IMR-90 (cell line): ENCODE measurements around the gene HS6ST2. TPM values are rescaled to one million over a fixed set of nuclear protein-coding genes. Genes with fewer than 3 reads are reported as not detected.

ENCODE experiments used
- ATAC-seq: fragments of 200-7000 bp; cut with Tn5 transposase; 2 replicates; pipeline ENCODE4 v1.9.1; 2020; ENCODE audit warnings: low read depth, mild to moderate bottlenecking, moderate library complexity
- BruUV-seq: library from RNA; stranded (reverse); fragments of 400-500 nt; replicated peaks from 2 replicates; lab custom pipeline; 2021; lab: Mats Ljungman, UMichigan
- CTCF ChIA-PET: fragments of 300-600 bp; formaldehyde crosslinking; extraction: SDS; loops from one replicate; lab custom pipeline; 2021; ENCODE audit warnings: antibody characterized with exemption; lab: Yijun Ruan, JAX
- POLR2A ChIA-PET: fragments of 300-600 bp; sonication (Branson Sonifier 250); formaldehyde crosslinking; loops from one replicate; lab custom pipeline; 2022; ENCODE audit warnings: antibody characterized with exemption; ENCODE audit not compliant: unreplicated experiment; lab: Charles Lee
- DNase-seq: peaks from one replicate; pipeline ENCODE4 v3.0.0; 2013
- H2AFZ ChIP-seq: replicated peaks from 2 replicates; pipeline ENCODE3; 2013; ENCODE audit warnings: low read length, mild to moderate bottlenecking; ENCODE audit not compliant: poor library complexity
- H2AK5ac ChIP-seq: 2 replicates; pipeline ENCODE4 v1.6.1; 2013; ENCODE audit warnings: low read depth, low read length, inconsistent platforms
- H2AK9ac ChIP-seq: replicated peaks from 2 replicates; pipeline ENCODE3; 2013; ENCODE audit warnings: mild to moderate bottlenecking, low read depth, low read length, moderate library complexity; ENCODE audit not compliant: poor library complexity
- H2BK120ac ChIP-seq: 2 replicates; pipeline ENCODE4 v1.6.1; 2013; ENCODE audit warnings: low read depth, low read length, inconsistent platforms
- H2BK15ac ChIP-seq: 3 replicates; pipeline ENCODE4 v1.6.1; 2013; ENCODE audit warnings: low read depth, low read length, inconsistent platforms
- H2BK20ac ChIP-seq: 2 replicates; pipeline ENCODE4 v1.6.1; 2013; ENCODE audit warnings: low read depth, mild to moderate bottlenecking, inconsistent platforms, low read length, moderate library complexity
- H2BK5ac ChIP-seq: 2 replicates; pipeline ENCODE4 v1.6.1; 2013; ENCODE audit warnings: mild to moderate bottlenecking, low read depth, low read length, inconsistent platforms; ENCODE audit not compliant: poor library complexity, severe bottlenecking
- H3K14ac ChIP-seq: replicated peaks from 2 replicates; pipeline ENCODE4 v1.6.1; 2013; ENCODE audit warnings: low read depth, low read length, inconsistent platforms
- H3K18ac ChIP-seq: 2 replicates; pipeline ENCODE4 v1.6.1; 2013; ENCODE audit warnings: low read depth, low read length, control low read depth
- H3K23ac ChIP-seq: 2 replicates; pipeline ENCODE4 v1.6.1; 2013; ENCODE audit warnings: low read depth, low read length, inconsistent platforms
- H3K27ac ChIP-seq: 2 replicates; pipeline ENCODE4 v1.5.1; 2013; ENCODE audit warnings: mild to moderate bottlenecking, control low read depth, low read length; ENCODE audit not compliant: insufficient read depth
- H3K27me3 ChIP-seq: 2 replicates; pipeline ENCODE4 v1.6.1; 2013; ENCODE audit warnings: low read length; ENCODE audit not compliant: control insufficient read depth, insufficient read depth
- H3K36me3 ChIP-seq: 2 replicates; pipeline ENCODE4 v1.6.1; 2013; ENCODE audit warnings: low read length, mixed read lengths; ENCODE audit not compliant: control insufficient read depth, insufficient read depth
- H3K4ac ChIP-seq: 2 replicates; pipeline ENCODE4 v1.6.1; 2013; ENCODE audit warnings: low read depth, low read length, inconsistent platforms
- H3K4me1 ChIP-seq: 2 replicates; pipeline ENCODE4 v1.6.1; 2013; ENCODE audit warnings: low read length, mixed read lengths; ENCODE audit not compliant: control insufficient read depth, insufficient read depth
- H3K4me2 ChIP-seq: 2 replicates; pipeline ENCODE4 v1.6.1; 2013; ENCODE audit warnings: low read depth, mild to moderate bottlenecking, control low read depth, low read length, moderate library complexity
- H3K4me3 ChIP-seq: 2 replicates; pipeline ENCODE4 v1.5.1; 2013; ENCODE audit warnings: low read depth, mild to moderate bottlenecking, control low read depth, low read length, moderate library complexity; ENCODE audit not compliant: insufficient read depth
- H3K56ac ChIP-seq: 2 replicates; pipeline ENCODE4 v1.6.1; 2013; ENCODE audit warnings: low read length, inconsistent platforms; ENCODE audit not compliant: insufficient read depth; ENCODE audit errors: extremely low read depth
- H3K79me1 ChIP-seq, 2 experiments: 2 replicates each; pipeline ENCODE4 v1.6.1; 2013; ENCODE audit warnings: low read length in 2 of 2, inconsistent platforms in 1 of 2, low read depth in 1 of 2
- H3K9ac ChIP-seq: 2 replicates; pipeline ENCODE4 v1.6.1; 2013; ENCODE audit warnings: low read depth, low read length, control low read depth
- H3K9me1 ChIP-seq: 2 replicates; pipeline ENCODE4 v1.6.1; 2013; ENCODE audit warnings: low read length, inconsistent platforms; ENCODE audit not compliant: insufficient read depth
- H3K9me3 ChIP-seq: 2 replicates; pipeline ENCODE4 v1.6.1; 2013; ENCODE audit warnings: low read length; ENCODE audit not compliant: control insufficient read depth, insufficient read depth
- H4K20me1 ChIP-seq: 2 replicates; pipeline ENCODE4 v1.6.1; 2013; ENCODE audit warnings: low read length, inconsistent platforms; ENCODE audit not compliant: insufficient read depth
- H4K5ac ChIP-seq: 2 replicates; pipeline ENCODE4 v1.6.1; 2013; ENCODE audit warnings: mild to moderate bottlenecking, low read depth, low read length, control low read depth
- H4K8ac ChIP-seq, 2 experiments: 2 replicates each; pipeline ENCODE4 v1.6.1; 2013; ENCODE audit warnings: low read depth in 2 of 2, low read length in 2 of 2, control low read depth in 1 of 2, inconsistent platforms in 1 of 2
- H4K91ac ChIP-seq: 2 replicates; pipeline ENCODE4 v1.6.1; 2013; ENCODE audit warnings: low read depth, low read length, inconsistent platforms; ENCODE audit not compliant: insufficient read depth
- BHLHE40 ChIP-seq: fragments of 150-350 bp; IDR thresholded peaks from 2 replicates; pipeline ENCODE4 v1.6.1; 2016; ENCODE audit warnings: mild to moderate bottlenecking, low read depth, low read length
- CEBPB ChIP-seq: IDR thresholded peaks from 2 replicates; pipeline ENCODE4 v1.6.1; 2012; ENCODE audit warnings: low read depth, low read length, improper control_type of control experiment
- CHD1 ChIP-seq: IDR thresholded peaks from 2 replicates; pipeline ENCODE4 v1.6.1; 2012; ENCODE audit warnings: low read depth, low read length, improper control_type of control experiment
- CTCF ChIP-seq: conservative IDR thresholded peaks from 2 replicates; pipeline ENCODE4 v1.5.1; 2012; ENCODE audit warnings: mild to moderate bottlenecking, low read depth, low read length, improper control_type of control experiment
- ELK1 ChIP-seq: fragments of 150-350 bp; IDR thresholded peaks from 2 replicates; pipeline ENCODE4 v1.6.1; 2016; ENCODE audit warnings: low read depth, mild to moderate bottlenecking, low read length, moderate library complexity, borderline replicate concordance
- FOS ChIP-seq: fragments of 150-350 bp; IDR thresholded peaks from 2 replicates; pipeline ENCODE4 v1.6.1; 2016; ENCODE audit warnings: low read depth, low read length
- MAFK ChIP-seq: IDR thresholded peaks from 2 replicates; pipeline ENCODE4 v1.6.1; 2012; ENCODE audit warnings: low read depth, low read length, improper control_type of control experiment
- MAZ ChIP-seq: IDR thresholded peaks from 2 replicates; pipeline ENCODE4 v1.6.1; 2012; ENCODE audit warnings: low read depth, mild to moderate bottlenecking, low read length, improper control_type of control experiment, moderate library complexity, borderline replicate concordance
- MXI1 ChIP-seq: IDR thresholded peaks from 2 replicates; pipeline ENCODE4 v1.6.1; 2012; ENCODE audit warnings: low read depth, mild to moderate bottlenecking, low read length, moderate library complexity, borderline replicate concordance
- NFE2L2 ChIP-seq: fragments of 150-350 bp; IDR thresholded peaks from 2 replicates; pipeline ENCODE4 v1.6.1; 2016; ENCODE audit warnings: low read depth, mild to moderate bottlenecking, low read length
- POLR2A ChIP-seq: IDR thresholded peaks from 2 replicates; pipeline ENCODE4 v1.6.1; 2012; ENCODE audit warnings: mild to moderate bottlenecking, low read depth, low read length
- RAD21 ChIP-seq: IDR thresholded peaks from 2 replicates; pipeline ENCODE4 v1.6.1; 2012; ENCODE audit warnings: low read length, improper control_type of control experiment
- RCOR1 ChIP-seq: IDR thresholded peaks from 2 replicates; pipeline ENCODE4 v1.6.1; 2012; ENCODE audit warnings: mild to moderate bottlenecking, low read length, improper control_type of control experiment; ENCODE audit not compliant: insufficient replicate concordance
- RFX5 ChIP-seq: IDR thresholded peaks from 2 replicates; pipeline ENCODE4 v1.8.0; 2012; ENCODE audit warnings: low read depth, mild to moderate bottlenecking, low read length, moderate library complexity
- SMC3 ChIP-seq: fragments of 150-350 bp; IDR thresholded peaks from 2 replicates; pipeline ENCODE4 v1.6.1; 2016; ENCODE audit warnings: low read depth, mild to moderate bottlenecking, antibody characterized with exemption, low read length, moderate library complexity
- USF2 ChIP-seq: fragments of 150-350 bp; IDR thresholded peaks from 2 replicates; pipeline ENCODE4 v1.6.1; 2017; ENCODE audit warnings: mild to moderate bottlenecking, antibody characterized with exemption, low read length, low read depth
- WGBS, 2 experiments: methylation state at CpG; one replicate each; pipeline versions ENCODE4 v1.1.5 to v1.1.7; 2013; ENCODE audit warnings: missing lambda C conversion rate in 2 of 2; ENCODE audit not compliant: insufficient read length in 1 of 2; ENCODE audit errors: extremely low coverage in 2 of 2; 5-methylcytosine and 5-hydroxymethylcytosine counted together
- dilution Hi-C: fragments of 300-500 bp; cut with HindIII; formaldehyde crosslinking; loops from one replicate; pipeline ENCODE4 v1.14.3; 2018; ENCODE audit warnings: low sequenced_read_pairs; ENCODE audit not compliant: unreplicated experiment
- in situ Hi-C: fragments of 300-500 bp; cut with MboI; formaldehyde crosslinking; loops from 3 replicates; pipeline ENCODE4 v1.14.3; 2019; ENCODE audit warnings: low sequenced_read_pairs, inconsistent platforms, mixed read lengths
- intact Hi-C: fragments of 100-400 bp; cut with micrococcal nuclease; formaldehyde crosslinking; loops from 2 replicates; pipeline ENCODE4 v1.10.0; 2022
- polyA plus RNA-seq, 3 experiments: library from polyadenylated mRNA; depleted of rRNA; stranded (reverse); fragments of >200 nt; gene quantifications; 2 replicates each; pipeline ENCODE4 v1.2.3, GENCODE V29; 2012; ENCODE audit warnings: low replicate concordance in 1 of 3
- total RNA-seq: library from RNA; depleted of rRNA; stranded (reverse); fragments of >200 nt; gene quantifications from 2 replicates; pipeline ENCODE4 v1.2.3, GENCODE V29; 2012

HS6ST2 gene
- total and polyA plus RNA-seq, 2 of the 4 experiments (the other 2 are of a cell fraction) = not detected

- no peak overlapping the region for H2BK5ac ChIP-seq
- no peak overlapping the region for H3K9ac ChIP-seq
- H4K8ac ChIP-seq = no peak overlapping the region
- H3K4ac ChIP-seq = no peak overlapping the region
- H3K27me3 ChIP-seq = peaks cover 6% of the 10 kb centered on the region
- ChIA-PET POLR2A (no interaction called here), CTCF (no interaction called here)
- H3K4me2 ChIP-seq = no peak overlapping the region
- BruUV-seq = no TSS peak
- no peak overlapping the region for H2BK20ac ChIP-seq
- no peak overlapping the region for H3K27ac ChIP-seq
- H3K4me3 ChIP-seq = no peak overlapping the region
- H2AFZ ChIP-seq = no peak overlapping the region
- TF ChIP-seq MXI1 (no peak), RAD21 (no peak), BHLHE40 (no peak), MAZ (no peak), MAFK (no peak), CTCF (no peak), NFE2L2 (no peak), RCOR1 (no peak), SMC3 (no peak), FOS (no peak), CHD1 (no peak), RFX5 (no peak), ELK1 (no peak), CEBPB (no peak), POLR2A (no peak), USF2 (no peak)
- intact Hi-C loops (no loop called here), in situ Hi-C loops (no loop called here), dilution Hi-C loops (no loop called here)
- H2AK5ac ChIP-seq = no peak overlapping the region
- H4K5ac ChIP-seq = no peak overlapping the region
- no CpG with 5 or more reads among the region's 1 CpG for WGBS, 2 experiments
- no peak overlapping the region for H2AK9ac ChIP-seq
- H3K4me1 ChIP-seq = no peaks in the 10 kb centered on the region
- H3K18ac ChIP-seq = no peak overlapping the region
- no peak overlapping the region for H4K91ac ChIP-seq
- no peak overlapping the region for H3K14ac ChIP-seq
- no peaks in the 10 kb centered on the region for H3K36me3 ChIP-seq
- H3K23ac ChIP-seq = no peak overlapping the region
- no peak overlapping the region for H3K56ac ChIP-seq
- H3K79me1 ChIP-seq = no peaks in the 10 kb centered on the region
- no peak overlapping the region for H2BK120ac ChIP-seq
- no peaks in the 10 kb centered on the region for H3K9me1 ChIP-seq
- H3K9me3 ChIP-seq = no peaks in the 10 kb centered on the region
- no peaks in the 10 kb centered on the region; the same call in 1 of the 2 replicates for H4K20me1 ChIP-seq
- H2BK15ac ChIP-seq = no peak overlapping the region
- DNase-seq (no peak), ATAC-seq (no peak)
Measured at GRCh38 chrX:132742246-132742645, 216.2 kb downstream of the HS6ST2 start.
